ENCODE results near the gene FNDC1. TPM values are rescaled to one million over a fixed set of nuclear protein-coding genes. Genes with fewer than 3 reads are reported as not detected.

FNDC1 gene
- total RNA-seq, 1 experiment from 2014 or later: not detected

DNA sequence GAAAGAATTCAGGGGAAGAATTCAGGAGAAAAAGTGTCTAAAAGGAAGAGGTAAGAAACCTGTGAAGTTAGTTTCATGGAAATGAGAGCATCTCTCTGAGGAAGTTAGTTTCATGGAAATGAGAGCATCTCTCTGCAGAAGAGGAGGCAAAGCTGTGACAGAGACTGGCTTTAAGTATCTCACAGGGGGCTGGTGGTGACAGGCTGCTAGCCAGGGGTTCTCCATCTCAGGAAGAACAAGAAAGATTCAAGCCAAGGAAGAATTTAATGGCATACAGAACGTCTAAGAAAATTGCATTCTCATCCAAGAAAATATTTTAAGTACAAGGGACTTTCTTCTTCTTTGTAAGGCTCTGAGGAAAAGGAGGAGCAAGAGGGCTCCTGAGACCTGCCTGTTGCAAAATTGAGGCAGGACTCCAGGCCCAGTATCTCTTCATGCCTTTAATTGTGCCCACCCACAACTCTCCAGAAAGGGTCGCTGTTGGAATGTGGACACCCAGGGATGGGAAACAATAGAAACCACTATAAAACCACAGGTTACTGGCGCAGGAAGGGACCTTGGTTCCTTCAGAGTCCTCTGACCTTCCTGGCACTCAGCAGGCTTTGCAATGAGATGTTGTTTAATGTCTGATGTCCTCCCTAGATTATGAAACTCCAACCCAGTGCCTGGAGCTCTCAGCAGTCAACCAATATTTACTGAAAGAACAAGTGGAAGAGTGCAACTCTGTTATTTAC is 136.8 kb downstream of the FNDC1 start:
- no peak for DNase-seq (ENCODE audit: low read depth)

DNA sequence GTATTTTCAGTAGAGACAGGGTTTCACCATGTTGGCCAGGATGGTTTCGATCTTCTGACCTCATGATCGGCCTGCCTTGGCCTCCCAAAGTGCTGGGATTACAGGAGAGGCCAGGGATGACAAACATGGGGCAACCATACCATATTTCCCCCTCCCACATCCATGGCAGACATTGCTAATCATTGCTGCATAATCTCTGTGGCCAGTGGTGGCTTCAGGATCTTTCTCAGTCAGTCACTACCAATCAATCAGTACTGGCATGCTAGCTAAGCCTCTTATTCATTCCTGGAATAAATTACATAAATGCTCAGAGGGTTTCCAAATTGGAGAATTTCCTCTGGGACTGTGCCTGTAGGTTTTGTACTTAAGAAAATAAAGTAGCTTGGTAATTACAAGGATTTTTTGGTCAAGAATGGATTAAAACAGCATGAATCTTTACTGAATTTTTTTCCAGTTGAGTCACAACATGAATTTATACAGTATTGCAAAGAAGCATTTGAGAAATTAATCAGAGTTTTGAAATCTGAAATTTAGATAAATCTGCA is 138.1 kb downstream of the FNDC1 start:
- DNase-seq (ENCODE audit: low read depth): no peak

DNA sequence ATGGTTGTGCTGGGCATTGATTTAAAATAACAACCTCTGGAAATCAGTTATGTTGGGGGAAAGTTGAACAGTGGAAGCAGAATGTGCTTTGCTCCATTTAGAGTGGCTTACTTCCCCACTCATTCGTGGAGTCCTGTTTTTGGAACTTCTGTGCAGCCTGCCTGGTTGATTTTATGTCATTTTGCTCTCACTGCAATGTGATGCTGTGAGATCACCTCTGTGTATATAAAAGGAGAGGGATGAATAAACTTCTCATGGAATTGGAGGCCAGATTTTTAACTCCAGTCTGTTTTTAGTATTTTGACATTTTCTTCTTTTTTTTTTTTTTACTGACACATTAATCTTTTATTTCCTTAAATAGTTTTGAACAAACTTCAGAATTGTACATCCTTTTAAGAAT is 139.0 kb downstream of the FNDC1 start:
- no peak for DNase-seq (ENCODE audit: low read depth)

DNA sequence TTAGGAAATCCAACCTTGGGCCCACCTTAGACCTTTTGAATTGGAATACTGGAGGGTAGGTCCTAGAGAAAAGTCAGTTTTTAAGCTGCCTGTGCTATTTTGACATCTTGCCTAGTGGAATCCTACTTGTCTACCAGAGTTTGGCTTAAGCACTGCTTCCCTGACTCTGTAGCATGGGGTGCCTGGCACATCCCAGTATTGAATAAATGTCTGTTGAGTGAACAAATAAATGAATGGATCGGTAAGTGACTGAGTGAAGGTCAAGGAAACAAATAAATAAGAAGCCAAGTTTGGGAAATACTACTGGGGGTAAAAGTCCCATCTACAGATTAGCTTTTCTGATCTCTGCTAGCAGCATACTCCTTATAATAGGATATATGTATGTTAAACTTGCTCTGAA is 140.5 kb downstream of the FNDC1 start:
- no peak for DNase-seq (ENCODE audit: low read depth)

DNA sequence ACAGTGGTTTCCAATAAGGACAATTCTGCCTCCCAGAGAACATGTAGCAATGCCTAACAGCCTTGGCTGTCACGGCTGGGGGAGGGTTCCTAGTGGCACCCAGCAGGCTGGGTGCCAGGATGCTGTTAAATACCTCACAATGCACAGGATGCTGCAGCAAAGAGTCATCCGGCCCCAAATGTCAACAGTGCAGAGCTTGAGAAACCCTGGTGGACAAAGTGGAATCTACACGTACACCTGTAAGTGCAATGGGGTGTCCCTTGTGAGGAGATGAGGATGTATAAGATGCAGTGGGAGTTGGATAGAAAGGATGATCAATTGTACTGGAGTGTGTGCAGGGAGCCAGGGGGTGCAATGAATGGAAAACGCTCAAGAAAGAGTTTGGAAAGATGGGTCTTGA is 142.4 kb downstream of the FNDC1 start:
- no peak for DNase-seq (ENCODE audit: low read depth)

DNA sequence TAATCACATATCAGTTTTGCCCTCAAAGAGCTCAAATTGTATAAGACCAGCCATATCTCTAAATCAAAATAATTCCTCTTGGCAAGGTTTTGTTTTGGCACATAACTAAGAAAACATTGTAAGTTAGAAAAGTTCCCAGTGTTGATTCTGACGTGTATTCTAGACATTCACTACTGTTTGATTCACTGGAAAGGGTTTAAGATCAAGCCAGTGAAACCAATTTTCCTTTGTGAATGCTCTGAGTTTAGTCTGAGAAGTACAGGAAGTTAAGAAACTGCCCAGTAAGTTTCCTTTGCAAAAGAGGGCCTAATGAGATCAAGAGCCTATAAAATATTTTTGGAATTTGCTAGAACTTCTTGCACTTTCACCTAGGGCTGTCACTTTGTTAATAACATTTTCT is 143.0 kb downstream of the FNDC1 start:
- no peak for DNase-seq (ENCODE audit: low read depth)

DNA sequence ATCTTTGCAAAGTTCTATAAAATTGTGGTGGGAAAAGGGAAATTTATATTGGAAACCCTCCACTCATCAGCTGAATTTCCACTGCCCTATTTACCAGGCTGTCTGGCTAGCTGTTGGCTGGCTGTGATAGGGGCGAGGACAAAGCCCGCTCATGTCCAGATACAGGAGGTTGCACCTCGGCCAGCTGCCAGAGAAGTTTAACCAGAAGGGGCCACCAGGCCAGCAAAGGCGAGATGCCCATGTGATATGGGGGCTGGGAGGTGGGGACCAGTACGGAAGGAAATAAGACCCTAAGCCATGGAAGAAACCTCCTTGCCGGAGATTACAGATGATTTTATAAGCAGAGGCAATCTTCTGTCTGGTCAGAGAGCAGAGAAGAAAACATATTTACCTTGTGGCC is 143.8 kb downstream of the FNDC1 start:
- DNase-seq (ENCODE audit: low read depth): no peak

DNA sequence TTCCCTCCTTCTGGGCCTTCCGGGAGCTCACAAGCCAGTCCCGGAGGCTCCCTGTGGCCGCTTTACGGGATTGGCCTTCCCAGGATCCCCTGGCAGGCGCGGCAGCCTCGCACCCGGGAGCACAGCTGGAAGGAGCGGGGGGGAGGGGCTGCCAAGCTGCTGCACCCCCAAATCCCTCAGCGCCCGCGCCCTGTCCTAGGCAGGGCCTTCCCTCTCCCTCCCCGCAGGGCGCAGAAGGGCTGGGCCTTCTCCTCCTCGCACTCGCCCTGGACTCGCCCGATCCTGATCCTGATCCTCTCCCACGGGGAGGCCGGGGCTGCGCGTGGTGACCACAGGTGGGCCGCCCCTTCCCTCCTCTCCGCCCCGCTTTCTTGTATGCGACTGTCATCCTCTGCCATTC is 146.4 kb downstream of the FNDC1 start:
- no peak for DNase-seq (ENCODE audit: low read depth)

DNA sequence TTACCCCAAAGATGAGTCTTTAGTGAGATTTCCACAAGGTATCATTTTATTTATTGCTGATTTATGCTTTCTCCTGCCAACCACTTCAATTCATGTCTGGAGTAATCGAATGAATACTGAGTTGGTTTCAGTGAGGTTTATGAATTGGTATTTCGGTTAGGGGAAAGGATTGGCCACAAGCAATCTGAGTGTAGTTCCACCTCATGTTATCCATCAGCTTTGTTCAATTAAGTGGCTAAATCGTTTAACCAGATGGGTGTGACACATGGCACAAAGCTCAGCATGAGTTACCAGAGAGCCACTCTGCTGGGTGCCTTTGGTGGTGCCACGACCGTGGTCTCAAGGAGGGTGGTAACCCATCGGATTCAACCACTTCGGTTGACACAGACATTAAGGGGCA is 148.2 kb downstream of the FNDC1 start:
- no peak for DNase-seq (ENCODE audit: low read depth)

DNA sequence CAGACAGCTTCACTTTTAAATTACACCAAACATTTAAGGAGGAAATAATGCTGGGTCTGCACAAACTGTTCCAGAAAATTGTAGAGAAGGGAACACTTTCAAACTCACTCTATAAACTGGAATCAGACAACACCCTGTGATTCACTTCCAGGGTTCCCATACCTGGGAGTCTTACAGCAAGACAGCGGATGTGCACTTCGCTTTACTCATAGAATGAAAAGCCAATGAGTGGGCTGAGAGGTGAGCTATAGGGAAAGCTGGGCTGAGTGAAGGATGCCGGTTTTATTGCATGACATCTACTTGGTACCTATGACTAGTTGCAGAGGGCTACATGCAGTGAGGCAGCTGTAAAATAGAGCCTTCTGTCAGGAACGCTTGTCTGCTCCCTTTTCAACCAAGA is 152.1 kb downstream of the FNDC1 start:
- DNase-seq (ENCODE audit: low read depth): no peak

Other genes with a start within 250 kb of the FNDC1 start
- 4.6 and 5.1 TPM in 2 replicates for gene RSPH3, start 169.2 kb upstream of the FNDC1 start, total RNA-seq (2014; rRNA removed)
- not detected in 2 replicates for gene TAGAP, start 124.4 kb upstream of the FNDC1 start, total RNA-seq (2014; rRNA removed)

All from LHCN-M2 (cell line).